ENCODE measurements around the gene RNH1. TPM values are rescaled to one million over a fixed set of nuclear protein-coding genes. Genes with fewer than 3 reads are reported as not detected.
A peak's percentile ranks its signal among the peaks of the same experiment; 100 is the strongest.

The RNH1 gene
- total and polyA plus RNA-seq, 7 experiments from 2014 or later: 98.6 to 243 (median 136) TPM

- DNase-seq (no peak), ATAC-seq (no peak)
- ChIA-PET POLR2A (interaction anchor here (0.9 to 9.5 kb wide), 6 partner anchors 17 to 171 kb away, joined by 3 to 68 read pairs (median 5); partner anchors contain the start of genes DEAF1, HRAS, LRRC56 and PHRF1), CTCF (interaction anchor here (2.2 to 5.6 kb wide), 3 partner anchors 22 to 174 kb away, joined by 8 to 41 read pairs (median 28); partner anchors contain the start of gene PHRF1)
- Histone ChIP-seq H3K4me3 (ENCODE audit: low read length) (no peak overlapping the region), H3K27me3 (ENCODE audit: control insufficient read depth in 2 of 2, insufficient read depth in 2 of 2, low read length in 2 of 2) (no peaks in the 10 kb centered on the region), H3K36me3 (ENCODE audit: control insufficient read depth in 2 of 3, insufficient read depth in 3 of 3, low read length in 3 of 3) (no peaks in the 10 kb centered on the region), H3K4me1 (ENCODE audit: control insufficient read depth in 2 of 2, insufficient read depth in 2 of 2, low read length in 2 of 2) (peaks cover 7 to 13% of the 10 kb centered on the region in 2 donors), H3K27ac (ENCODE audit: low read depth, low read length) (no peak overlapping the region), H3K9me3 (ENCODE audit: control insufficient read depth in 2 of 3, low read length in 3 of 3) (no peaks in the 10 kb centered on the region)
- Mint-ChIP-seq H3K27ac (peak overlapping the region in 1 of 9 donors; percentile 4), H3K4me3 (peak overlapping the region in 4 of 10 donors; percentile 38 to 69 (median 46)), H3K27me3 (peaks cover 0 to 18% (median 0%) of the 10 kb centered on the region in 5 donors), H3K9me3 (no peaks in the 10 kb centered on the region), H3K36me3 (no peaks in the 10 kb centered on the region), H3K4me1 (peaks cover 0 to 5% (median 3%) of the 10 kb centered on the region in 7 donors)
- intact Hi-C loops (cut with micrococcal nuclease): no loop called here
These were observed 46.3 kb upstream of the RNH1 start for GRCh38 chr11:553083-553987.

- peaks cover 0 to 7% (median 0%) of the 10 kb centered on the region in 7 donors for H3K4me1 Mint-ChIP-seq
- Histone ChIP-seq H3K4me3 (ENCODE audit: low read length) (no peak overlapping the region), H3K36me3 (ENCODE audit: control insufficient read depth in 2 of 3, insufficient read depth in 3 of 3, low read length in 3 of 3) (no peaks in the 10 kb centered on the region), H3K9me3 (ENCODE audit: control insufficient read depth in 2 of 3, low read length in 3 of 3) (no peaks in the 10 kb centered on the region), H3K27me3 (ENCODE audit: control insufficient read depth in 2 of 2, insufficient read depth in 2 of 2, low read length in 2 of 2) (no peaks in the 10 kb centered on the region), H3K4me1 (ENCODE audit: control insufficient read depth in 2 of 2, insufficient read depth in 2 of 2, low read length in 2 of 2) (peaks cover 7 to 13% of the 10 kb centered on the region in 2 donors), H3K27ac (ENCODE audit: low read depth, low read length) (no peak overlapping the region)
- CTCF ChIA-PET: no interaction called here
- ATAC-seq (no peak), DNase-seq (no peak)
- intact Hi-C loops (cut with micrococcal nuclease): no loop called here
- no peak overlapping the region for H3K4me3 Mint-ChIP-seq
- H3K27me3 Mint-ChIP-seq: peaks cover 0 to 4% (median 0%) of the 10 kb centered on the region in 5 donors
- POLR2A ChIA-PET: interaction anchor here (0.7 to 9.5 kb wide), 5 partner anchors 9 to 173 kb away, joined by 3 to 68 read pairs (median 4); partner anchors contain the start of genes CDHR5, LMNTD2 and PHRF1
- no peaks in the 10 kb centered on the region for H3K9me3 Mint-ChIP-seq
- no peaks in the 10 kb centered on the region for H3K36me3 Mint-ChIP-seq
- H3K27ac Mint-ChIP-seq: no peak overlapping the region
These were observed 44.6 kb upstream of the RNH1 start for GRCh38 chr11:551596-551995.

- peaks cover 0 to 10% (median 0%) of the 10 kb centered on the region in 7 donors for H3K4me1 Mint-ChIP-seq
- no peaks in the 10 kb centered on the region for H3K36me3 ChIP-seq (ENCODE audit: control insufficient read depth in 2 of 3, insufficient read depth in 3 of 3, low read length in 3 of 3)
- DNase-seq (no peak), ATAC-seq (no peak)
- no peak overlapping the region for H3K4me3 Mint-ChIP-seq
- H3K27me3 ChIP-seq (ENCODE audit: control insufficient read depth in 2 of 2, insufficient read depth in 2 of 2, low read length in 2 of 2): no peaks in the 10 kb centered on the region
- H3K9me3 Mint-ChIP-seq: no peaks in the 10 kb centered on the region
- H3K27ac Mint-ChIP-seq: no peak overlapping the region
- no peaks in the 10 kb centered on the region for H3K36me3 Mint-ChIP-seq
- no peaks in the 10 kb centered on the region for H3K27me3 Mint-ChIP-seq
- ChIA-PET CTCF (no interaction called here), POLR2A (interaction anchor here (0.9 to 9.5 kb wide), 6 partner anchors 9 to 173 kb away, joined by 3 to 68 read pairs (median 4); partner anchors contain the start of genes CDHR5, LMNTD2 and PHRF1)
- no peak overlapping the region for H3K4me3 ChIP-seq (ENCODE audit: low read length)
- H3K9me3 ChIP-seq (ENCODE audit: control insufficient read depth in 2 of 3, low read length in 3 of 3): no peaks in the 10 kb centered on the region
- peaks cover 7 to 13% of the 10 kb centered on the region in 2 donors for H3K4me1 ChIP-seq (ENCODE audit: control insufficient read depth in 2 of 2, insufficient read depth in 2 of 2, low read length in 2 of 2)
- H3K27ac ChIP-seq (ENCODE audit: low read depth, low read length): no peak overlapping the region
- intact Hi-C loops (cut with micrococcal nuclease): no loop called here
These were observed 44.1 kb upstream of the RNH1 start for GRCh38 chr11:551131-551530.

GRCh38 chr11:550746-551085, 43.7 kb upstream of the RNH1 start:
- Histone ChIP-seq H3K27ac (ENCODE audit: low read depth, low read length) (no peak overlapping the region), H3K4me3 (ENCODE audit: low read length) (no peak overlapping the region), H3K27me3 (ENCODE audit: control insufficient read depth in 2 of 2, insufficient read depth in 2 of 2, low read length in 2 of 2) (no peaks in the 10 kb centered on the region), H3K4me1 (ENCODE audit: control insufficient read depth in 2 of 2, insufficient read depth in 2 of 2, low read length in 2 of 2) (peaks cover 7 to 13% of the 10 kb centered on the region in 2 donors), H3K36me3 (ENCODE audit: control insufficient read depth in 2 of 3, insufficient read depth in 3 of 3, low read length in 3 of 3) (no peaks in the 10 kb centered on the region), H3K9me3 (ENCODE audit: control insufficient read depth in 2 of 3, low read length in 3 of 3) (no peaks in the 10 kb centered on the region)
- Mint-ChIP-seq H3K9me3 (no peaks in the 10 kb centered on the region), H3K4me3 (no peak overlapping the region), H3K4me1 (peaks cover 0 to 10% (median 0%) of the 10 kb centered on the region in 7 donors), H3K27me3 (no peaks in the 10 kb centered on the region), H3K36me3 (no peaks in the 10 kb centered on the region), H3K27ac (no peak overlapping the region)
- no peak for ATAC-seq
- POLR2A ChIA-PET: interaction anchor here (0.9 to 1.1 kb wide), 4 partner anchors 10 to 74 kb away, joined by 3 to 4 read pairs (median 4); partner anchors contain the start of genes CDHR5 and LMNTD2
- no peak for DNase-seq
- CTCF ChIA-PET: no interaction called here
- intact Hi-C loops (cut with micrococcal nuclease): no loop called here

- Mint-ChIP-seq H3K27me3 (no peaks in the 10 kb centered on the region), H3K36me3 (no peaks in the 10 kb centered on the region), H3K4me3 (no peak overlapping the region), H3K4me1 (peaks cover 0 to 10% (median 0%) of the 10 kb centered on the region in 7 donors), H3K27ac (peak overlapping the region in 1 of 9 donors; percentile 72), H3K9me3 (no peaks in the 10 kb centered on the region)
- ChIA-PET CTCF (no interaction called here), POLR2A (interaction anchor here (0.9 to 1.0 kb wide), 2 partner anchors 19 to 38 kb away, joined by 3 to 4 read pairs; no protein-coding TSS in a partner anchor)
- intact Hi-C loops (cut with micrococcal nuclease): no loop called here
- no peak overlapping the region for H3K27ac ChIP-seq (ENCODE audit: low read depth, low read length)
- H3K4me1 ChIP-seq (ENCODE audit: control insufficient read depth in 2 of 2, insufficient read depth in 2 of 2, low read length in 2 of 2): peaks cover 7 to 13% of the 10 kb centered on the region in 2 donors
- H3K9me3 ChIP-seq (ENCODE audit: control insufficient read depth in 2 of 3, low read length in 3 of 3): no peaks in the 10 kb centered on the region
- no peaks in the 10 kb centered on the region for H3K36me3 ChIP-seq (ENCODE audit: control insufficient read depth in 2 of 3, insufficient read depth in 3 of 3, low read length in 3 of 3)
- DNase-seq (no peak), ATAC-seq (no peak)
- H3K27me3 ChIP-seq (ENCODE audit: control insufficient read depth in 2 of 2, insufficient read depth in 2 of 2, low read length in 2 of 2): no peaks in the 10 kb centered on the region
- H3K4me3 ChIP-seq (ENCODE audit: low read length): no peak overlapping the region
These were observed 43.1 kb upstream of the RNH1 start for GRCh38 chr11:550021-550745.

- Histone ChIP-seq H3K27me3 (ENCODE audit: control insufficient read depth in 2 of 2, insufficient read depth in 2 of 2, low read length in 2 of 2) (no peaks in the 10 kb centered on the region), H3K36me3 (ENCODE audit: control insufficient read depth in 2 of 3, insufficient read depth in 3 of 3, low read length in 3 of 3) (no peaks in the 10 kb centered on the region), H3K9me3 (ENCODE audit: control insufficient read depth in 2 of 3, low read length in 3 of 3) (no peaks in the 10 kb centered on the region), H3K4me1 (ENCODE audit: control insufficient read depth in 2 of 2, insufficient read depth in 2 of 2, low read length in 2 of 2) (peaks cover 0 to 6% of the 10 kb centered on the region in 2 donors), H3K4me3 (ENCODE audit: low read length) (no peak overlapping the region), H3K27ac (ENCODE audit: low read depth, low read length) (no peak overlapping the region)
- ChIA-PET POLR2A (interaction anchor here (1.4 kb wide), 1 partner anchor 13 kb away, joined by 3 read pairs; no protein-coding TSS in a partner anchor), CTCF (no interaction called here)
- Mint-ChIP-seq H3K4me3 (no peak overlapping the region), H3K27me3 (no peaks in the 10 kb centered on the region), H3K27ac (no peak overlapping the region), H3K36me3 (no peaks in the 10 kb centered on the region), H3K9me3 (no peaks in the 10 kb centered on the region), H3K4me1 (peaks cover 0 to 7% (median 0%) of the 10 kb centered on the region in 7 donors)
- no peak for ATAC-seq
- DNase-seq: no peak
- intact Hi-C loops (cut with micrococcal nuclease): no loop called here
These were observed 41.9 kb upstream of the RNH1 start for GRCh38 chr11:548700-549603.

Data from naive thymus-derived CD4-positive, alpha-beta T cell (primary cell).